CD14-positive monocyte (primary cell): ENCODE results near the gene ERCC6. TPM values are rescaled to one million over a fixed set of nuclear protein-coding genes. Genes with fewer than 3 reads are reported as not detected.

Source experiments
- DNase-seq, 3 donors: peaks; one replicate each; pipeline ENCODE4 v3.0.0-alpha.2; 2011 to 2022
- H2AFZ ChIP-seq: 2 replicates; pipeline ENCODE4 v1.6.0; 2012; ENCODE audit warnings: mild to moderate bottlenecking, low read depth, low read length, inconsistent platforms; ENCODE audit not compliant: insufficient read depth, poor library complexity, severe bottlenecking
- H3K27ac ChIP-seq, 2 donors: 1 replicate in 1 of 2; 2 replicates in 1 of 2; pipeline ENCODE4 v1.5.1; 2012 to 2013; ENCODE audit warnings: low read length in 2 of 2, control low read depth in 1 of 2, inconsistent platforms in 1 of 2, low read depth in 1 of 2, mild to moderate bottlenecking in 1 of 2
- H3K27me3 ChIP-seq, 2 donors: one replicate each; pipeline versions ENCODE4 v1.6.0 to v1.6.1; 2011 to 2013; ENCODE audit warnings: low read length in 2 of 2; ENCODE audit not compliant: control insufficient read depth in 2 of 2, insufficient read depth in 2 of 2
- H3K36me3 ChIP-seq, 2 donors: replicated peaks in 1 of 2; 1 replicate in 1 of 2; 2 replicates in 1 of 2; pipeline versions ENCODE4 v1.5.1 to v1.6.1; 2012 to 2013; ENCODE audit warnings: low read length in 2 of 2, control low read depth in 1 of 2, inconsistent platforms in 1 of 2, mild to moderate bottlenecking in 1 of 2; ENCODE audit not compliant: insufficient read depth in 2 of 2, control insufficient read depth in 1 of 2
- H3K4me1 ChIP-seq, 2 donors: 1 replicate in 1 of 2; 2 replicates in 1 of 2; pipeline versions ENCODE4 v1.5.1 to v1.6.1; 2012 to 2013; ENCODE audit warnings: low read length in 2 of 2, control low read depth in 1 of 2, inconsistent platforms in 1 of 2, mild to moderate bottlenecking in 1 of 2, moderate library complexity in 1 of 2; ENCODE audit not compliant: insufficient read depth in 2 of 2, control insufficient read depth in 1 of 2
- H3K4me2 ChIP-seq: replicated peaks from 2 replicates; pipeline ENCODE3; 2012; ENCODE audit warnings: low read length, moderate library complexity, mild to moderate bottlenecking; ENCODE audit not compliant: poor library complexity, severe bottlenecking; ENCODE audit errors: extremely low read depth
- H3K4me3 ChIP-seq, 3 experiments: fragments of 200-600 bp in 1 of 3; sonication (generic) in 1 of 3; replicated peaks in 1 of 3; 1 replicate in 2 of 3; 2 replicates in 1 of 3; pipeline ENCODE4 v1.5.1; 2011 to 2013; ENCODE audit warnings: low read length in 3 of 3, mild to moderate bottlenecking in 3 of 3, control low read depth in 2 of 3, low read depth in 2 of 3, inconsistent platforms in 1 of 3, moderate library complexity in 1 of 3
- H3K79me2 ChIP-seq: 2 replicates; pipeline ENCODE4 v1.6.0; 2012; ENCODE audit warnings: mild to moderate bottlenecking, control low read depth, inconsistent platforms, low read length, moderate library complexity; ENCODE audit not compliant: insufficient read depth
- H3K9ac ChIP-seq: 2 replicates; pipeline ENCODE4 v1.6.0; 2017; ENCODE audit warnings: low read length, mild to moderate bottlenecking; ENCODE audit not compliant: insufficient read depth, poor library complexity, severe bottlenecking
- H3K9me3 ChIP-seq, 2 donors: replicated peaks in 1 of 2; 1 replicate in 1 of 2; 2 replicates in 1 of 2; pipeline versions ENCODE4 v1.5.1 to v1.6.1; 2012 to 2013; ENCODE audit warnings: low read length in 2 of 2, control low read depth in 1 of 2; ENCODE audit not compliant: control insufficient read depth in 1 of 2, insufficient read depth in 1 of 2
- H4K20me1 ChIP-seq: 2 replicates; pipeline ENCODE4 v1.6.0; 2012; ENCODE audit warnings: mild to moderate bottlenecking, low read length, control low read depth, moderate library complexity; ENCODE audit not compliant: insufficient read depth
- H3K27ac Mint-ChIP-seq, 7 donors: one replicate each; pipeline ENCODE4 v1.8.0; 2020; ENCODE audit warnings: mild to moderate bottlenecking in 7 of 7, mixed read lengths in 7 of 7, moderate library complexity in 6 of 7, inconsistent platforms in 2 of 7
- H3K27me3 Mint-ChIP-seq, 3 donors: one replicate each; pipeline ENCODE4 v1.8.0; 2021 to 2022; ENCODE audit warnings: low read depth in 3 of 3, mild to moderate bottlenecking in 3 of 3, mixed read lengths in 3 of 3, moderate library complexity in 3 of 3, inconsistent platforms in 1 of 3
- H3K36me3 Mint-ChIP-seq, 2 donors: one replicate each; pipeline ENCODE4 v1.8.0; 2020; ENCODE audit warnings: mixed read lengths in 2 of 2, inconsistent platforms in 1 of 2, mild to moderate bottlenecking in 1 of 2
- H3K4me1 Mint-ChIP-seq: one replicate; pipeline ENCODE4 v1.8.0; 2020; ENCODE audit warnings: mild to moderate bottlenecking, mixed read lengths
- H3K4me3 Mint-ChIP-seq, 2 donors: one replicate each; pipeline ENCODE4 v1.8.0; 2020; ENCODE audit warnings: mild to moderate bottlenecking in 2 of 2, mixed read lengths in 2 of 2, moderate library complexity in 1 of 2
- H3K9me3 Mint-ChIP-seq, 7 donors: one replicate each; pipeline ENCODE4 v1.8.0; 2020 to 2022; ENCODE audit warnings: mixed read lengths in 7 of 7, mild to moderate bottlenecking in 6 of 7, moderate library complexity in 6 of 7, inconsistent platforms in 2 of 7
- WGBS: methylation state at CpG from one replicate; pipeline ENCODE4 v1.1.5; 2013; ENCODE audit warnings: missing lambda C conversion rate; ENCODE audit not compliant: insufficient coverage; 5-methylcytosine and 5-hydroxymethylcytosine counted together
- intact Hi-C, 2 donors: fragments of 100-400 bp; cut with micrococcal nuclease; formaldehyde crosslinking; loops; one replicate each; pipeline versions ENCODE4 v1.15.0 to v1.15.1; 2023
- polyA plus RNA-seq, 3 donors: library from polyadenylated mRNA; depleted of rRNA in 1 of 3; unstranded in 2 of 3; stranded (reverse) in 1 of 3; fragments of 300-500 nt in 2 of 3; fragments of >200 nt in 1 of 3; fragmentation: Illumina TruSeq in 2 of 3; gene quantifications; 1 replicate in 2 of 3; 2 replicates in 1 of 3; pipeline ENCODE4 v1.2.3, GENCODE V29; 2012 to 2021
- TF ChIP-seq, protein P1 (sequence below): fragments of 200-600 bp; IDR thresholded peaks from one replicate; pipeline ENCODE4 v1.8.0; 2022; ENCODE audit warnings: antibody characterized with exemption, mild to moderate bottlenecking

ERCC6 gene
- polyA plus RNA-seq, 3 donors = 5.4 to 6.2 (median 6.0) TPM

GRCh38 chr10:49508249-49508648 lies 30.7 kb downstream of the ERCC6 start:
- Mint-ChIP-seq H3K9me3 (no peaks in the 10 kb centered on the region), H3K27me3 (peaks cover 0 to 3% (median 2%) of the 10 kb centered on the region in 3 donors), H3K4me1 (peaks cover 14% of the 10 kb centered on the region), H3K27ac (no peak overlapping the region), H3K36me3 (peaks cover 25 to 32% of the 10 kb centered on the region in 2 donors), H3K4me3 (no peak overlapping the region)
- Histone ChIP-seq H3K4me3 (no peak overlapping the region), H4K20me1 (peaks cover 18% of the 10 kb centered on the region), H3K79me2 (no peaks in the 10 kb centered on the region), H3K36me3 (peaks cover 3 to 13% of the 10 kb centered on the region in 2 donors), H3K27me3 (no peaks in the 10 kb centered on the region), H3K9ac (no peak overlapping the region), H3K4me1 (peaks cover 4 to 14% of the 10 kb centered on the region in 2 donors), H3K27ac (no peak overlapping the region), H2AFZ (no peak overlapping the region), H3K4me2 (no peak overlapping the region), H3K9me3 (no peaks in the 10 kb centered on the region)
- no peak for DNase-seq
- 0% methylated on average over 1 of the region's 4 CpGs for WGBS
- intact Hi-C loops = no loop called here
- TF ChIP-seq, protein P1, sequence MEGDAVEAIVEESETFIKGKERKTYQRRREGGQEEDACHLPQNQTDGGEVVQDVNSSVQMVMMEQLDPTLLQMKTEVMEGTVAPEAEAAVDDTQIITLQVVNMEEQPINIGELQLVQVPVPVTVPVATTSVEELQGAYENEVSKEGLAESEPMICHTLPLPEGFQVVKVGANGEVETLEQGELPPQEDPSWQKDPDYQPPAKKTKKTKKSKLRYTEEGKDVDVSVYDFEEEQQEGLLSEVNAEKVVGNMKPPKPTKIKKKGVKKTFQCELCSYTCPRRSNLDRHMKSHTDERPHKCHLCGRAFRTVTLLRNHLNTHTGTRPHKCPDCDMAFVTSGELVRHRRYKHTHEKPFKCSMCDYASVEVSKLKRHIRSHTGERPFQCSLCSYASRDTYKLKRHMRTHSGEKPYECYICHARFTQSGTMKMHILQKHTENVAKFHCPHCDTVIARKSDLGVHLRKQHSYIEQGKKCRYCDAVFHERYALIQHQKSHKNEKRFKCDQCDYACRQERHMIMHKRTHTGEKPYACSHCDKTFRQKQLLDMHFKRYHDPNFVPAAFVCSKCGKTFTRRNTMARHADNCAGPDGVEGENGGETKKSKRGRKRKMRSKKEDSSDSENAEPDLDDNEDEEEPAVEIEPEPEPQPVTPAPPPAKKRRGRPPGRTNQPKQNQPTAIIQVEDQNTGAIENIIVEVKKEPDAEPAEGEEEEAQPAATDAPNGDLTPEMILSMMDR = no peak

- intact Hi-C loops = no loop called here
- H3K9me3 ChIP-seq = no peaks in the 10 kb centered on the region
- no peak overlapping the region for H2AFZ ChIP-seq
- no peaks in the 10 kb centered on the region for H3K79me2 ChIP-seq
- TF ChIP-seq, protein P1 = no peak
- no peak overlapping the region for H3K4me3 Mint-ChIP-seq
- no peak overlapping the region for H3K9ac ChIP-seq
- H3K4me1 ChIP-seq = peaks cover 4 to 14% of the 10 kb centered on the region in 2 donors
- no peak overlapping the region for H3K4me3 ChIP-seq
- H3K36me3 ChIP-seq = peaks cover 3 to 24% of the 10 kb centered on the region in 2 donors
- H3K27me3 ChIP-seq = no peaks in the 10 kb centered on the region
- H3K27me3 Mint-ChIP-seq = peaks cover 0 to 3% (median 2%) of the 10 kb centered on the region in 3 donors
- DNase-seq = no peak
- H3K27ac ChIP-seq = no peak overlapping the region
- peaks cover 14% of the 10 kb centered on the region for H3K4me1 Mint-ChIP-seq
- WGBS = 100% methylated on average over 2 of the region's 4 CpGs
- H4K20me1 ChIP-seq = peaks cover 17% of the 10 kb centered on the region
- peaks cover 34 to 42% of the 10 kb centered on the region in 2 donors for H3K36me3 Mint-ChIP-seq
- H3K4me2 ChIP-seq = no peak overlapping the region
- no peaks in the 10 kb centered on the region for H3K9me3 Mint-ChIP-seq
- no peak overlapping the region for H3K27ac Mint-ChIP-seq
These were observed 33.3 kb downstream of the ERCC6 start for GRCh38 chr10:49505589-49505988.
